Suprapubic skin (tissue), 4 donors: ENCODE data around the gene SLC26A9.

Experiments used
- EP300 ChIP-seq: sonication (generic); formaldehyde crosslinking; IDR thresholded peaks from one replicate; pipeline ENCODE4 v1.6.1; 2017; ENCODE audit warnings: antibody characterized with exemption
- POLR2A ChIP-seq, 2 donors: fragments of 450-650 bp; IDR thresholded peaks; one replicate each; pipeline ENCODE4 v1.6.1; 2017; ENCODE audit warnings: antibody characterized with exemption in 2 of 2, mild to moderate bottlenecking in 2 of 2, moderate library complexity in 2 of 2
- POLR2AphosphoS5 ChIP-seq, 3 donors: sonication (generic); formaldehyde crosslinking; IDR thresholded peaks; one replicate each; pipeline ENCODE4 v1.6.1; 2017; ENCODE audit warnings: antibody characterized with exemption in 3 of 3
- TF ChIP-seq, protein P1 (sequence below), 2 donors: fragments of 200-600 bp in 1 of 2; fragments of 450-650 bp in 1 of 2; sonication (generic) in 1 of 2; IDR thresholded peaks; one replicate each; pipeline ENCODE4 v1.5.1; 2016 to 2019; ENCODE audit warnings: antibody characterized with exemption in 2 of 2, mild to moderate bottlenecking in 1 of 2, moderate library complexity in 1 of 2

DNA sequence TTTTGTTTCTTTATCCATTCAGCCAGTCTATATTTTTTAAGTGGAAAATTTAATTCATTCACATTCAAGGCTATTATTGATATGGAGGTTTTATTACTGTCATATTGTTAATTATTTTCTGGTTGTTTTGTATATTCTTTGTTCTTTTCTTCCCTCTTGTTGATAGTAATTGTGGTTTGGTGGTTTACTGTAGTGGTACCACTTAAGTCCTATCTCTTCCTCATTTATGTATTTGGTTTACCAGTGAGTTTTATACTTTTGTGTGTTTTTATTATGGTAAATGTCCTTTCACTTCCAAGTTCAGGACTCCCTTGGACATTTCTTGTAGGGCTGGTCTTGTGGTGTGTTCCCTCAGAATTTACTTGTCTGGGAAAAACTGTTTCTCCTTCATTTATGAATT lies 65.2 kb downstream of the SLC26A9 start:
- TF ChIP-seq POLR2A (IDR thresholded peaks at IDR 0.05): no peak
- TF ChIP-seq, protein P1, sequence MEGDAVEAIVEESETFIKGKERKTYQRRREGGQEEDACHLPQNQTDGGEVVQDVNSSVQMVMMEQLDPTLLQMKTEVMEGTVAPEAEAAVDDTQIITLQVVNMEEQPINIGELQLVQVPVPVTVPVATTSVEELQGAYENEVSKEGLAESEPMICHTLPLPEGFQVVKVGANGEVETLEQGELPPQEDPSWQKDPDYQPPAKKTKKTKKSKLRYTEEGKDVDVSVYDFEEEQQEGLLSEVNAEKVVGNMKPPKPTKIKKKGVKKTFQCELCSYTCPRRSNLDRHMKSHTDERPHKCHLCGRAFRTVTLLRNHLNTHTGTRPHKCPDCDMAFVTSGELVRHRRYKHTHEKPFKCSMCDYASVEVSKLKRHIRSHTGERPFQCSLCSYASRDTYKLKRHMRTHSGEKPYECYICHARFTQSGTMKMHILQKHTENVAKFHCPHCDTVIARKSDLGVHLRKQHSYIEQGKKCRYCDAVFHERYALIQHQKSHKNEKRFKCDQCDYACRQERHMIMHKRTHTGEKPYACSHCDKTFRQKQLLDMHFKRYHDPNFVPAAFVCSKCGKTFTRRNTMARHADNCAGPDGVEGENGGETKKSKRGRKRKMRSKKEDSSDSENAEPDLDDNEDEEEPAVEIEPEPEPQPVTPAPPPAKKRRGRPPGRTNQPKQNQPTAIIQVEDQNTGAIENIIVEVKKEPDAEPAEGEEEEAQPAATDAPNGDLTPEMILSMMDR (IDR thresholded peaks at IDR 0.05): no peak
- no peak for TF ChIP-seq POLR2AphosphoS5 (IDR thresholded peaks at IDR 0.05)
- TF ChIP-seq EP300: no peak
